ENCODE data around the gene DIS3L2. TPM values are rescaled to one million over a fixed set of nuclear protein-coding genes. Genes with fewer than 3 reads are reported as not detected.

Gene DIS3L2
- total RNA-seq, 1 experiment from 2014 or later, result 28.5 TPM

- no peak for DNase-seq (ENCODE audit: low spot score)
- H3K4me1 Mint-ChIP-seq, result no peaks in the 10 kb centered on the region
- peaks cover 3% of the 10 kb centered on the region; the same call in 1 of the 2 replicates for H3K27me3 Mint-ChIP-seq (ENCODE audit: low read depth)
- H3K36me3 Mint-ChIP-seq, result no peaks in the 10 kb centered on the region
- ChIA-PET CTCF (interaction anchor here (1.3 to 2.0 kb wide), 4 partner anchors 9 to 34 kb away, joined by 4 to 27 read pairs (median 9); partner anchors contain the start of gene NPPC), POLR2A (no interaction called here)
- no peaks in the 10 kb centered on the region for H3K9me3 Mint-ChIP-seq
- no peak overlapping the region for H3K27ac Mint-ChIP-seq
- TF ChIP-seq SOX15 (CRISPR knock-in tag; IDR thresholded peaks at IDR 0.05), result no peak
- TF ChIP-seq MLX (CRISPR knock-in tag; IDR thresholded peaks at IDR 0.05), result no peak
- no peak for TF ChIP-seq SP1 (CRISPR knock-in tag; conservative IDR thresholded peaks at IDR 0.05)
- no peak for TF ChIP-seq CTCF (IDR thresholded peaks at IDR 0.05)
- TF ChIP-seq OVOL2 (CRISPR knock-in tag; IDR thresholded peaks at IDR 0.05; ENCODE audit: borderline replicate concordance), result no peak
- no peak for TF ChIP-seq ZNF121 (CRISPR knock-in tag; IDR thresholded peaks at IDR 0.05)
- TF ChIP-seq ZBTB43 (CRISPR knock-in tag; IDR thresholded peaks at IDR 0.05), result no peak
- TF ChIP-seq ZNF317 (CRISPR knock-in tag; IDR thresholded peaks at IDR 0.05; ENCODE audit: borderline replicate concordance, low read depth), result no peak
- no peak for TF ChIP-seq PREB (CRISPR knock-in tag; IDR thresholded peaks at IDR 0.05; ENCODE audit: borderline replicate concordance)
- no peak for TF ChIP-seq PRRX2 (CRISPR knock-in tag; IDR thresholded peaks at IDR 0.05)
- ATAC-seq, result no peak
- no peak overlapping the region for H3K4me3 Mint-ChIP-seq
Observed at GRCh38 chr2:231934441-231935206, 26.9 kb upstream of the DIS3L2 start.

GRCh38 chr2:231935207-231935524 lies 26.3 kb upstream of the DIS3L2 start:
- Mint-ChIP-seq H3K9me3 (no peaks in the 10 kb centered on the region), H3K27me3 (ENCODE audit: low read depth) (no peaks in the 10 kb centered on the region), H3K36me3 (no peaks in the 10 kb centered on the region), H3K4me1 (no peaks in the 10 kb centered on the region), H3K4me3 (no peak overlapping the region), H3K27ac (no peak overlapping the region)
- ChIA-PET CTCF (interaction anchor here (1.3 to 2.0 kb wide), 3 partner anchors 9 to 34 kb away, joined by 5 to 27 read pairs (median 13); partner anchors contain the start of gene NPPC), POLR2A (no interaction called here)
- no peak for TF ChIP-seq JUN (CRISPR knock-in tag; IDR thresholded peaks at IDR 0.05)
- TF ChIP-seq USF2 (CRISPR knock-in tag; IDR thresholded peaks at IDR 0.05), result no peak
- TF ChIP-seq CREB1 (CRISPR knock-in tag; IDR thresholded peaks at IDR 0.05), result no peak
- DNase-seq (ENCODE audit: low spot score) (no peak), ATAC-seq (no peak)

- ATAC-seq, result no peak
- CTCF ChIA-PET, result interaction anchor here (1.3 to 2.0 kb wide), 3 partner anchors 10 to 35 kb away, joined by 5 to 27 read pairs (median 13); partner anchors contain the start of gene NPPC
Observed at GRCh38 chr2:231935815-231936214, 25.7 kb upstream of the DIS3L2 start.

More at GRCh38 chr2:231935815-231936214, 25.7 kb upstream of the DIS3L2 start:
- POLR2A ChIA-PET, result no interaction called here
- Mint-ChIP-seq H3K9me3 (no peaks in the 10 kb centered on the region), H3K4me3 (no peak overlapping the region), H3K36me3 (no peaks in the 10 kb centered on the region), H3K27me3 (ENCODE audit: low read depth) (no peaks in the 10 kb centered on the region), H3K27ac (no peak overlapping the region), H3K4me1 (no peaks in the 10 kb centered on the region)
- no peak for TF ChIP-seq STAT6 (CRISPR knock-in tag; conservative IDR thresholded peaks at IDR 0.05; ENCODE audit: low read depth)
- TF ChIP-seq RELA (CRISPR knock-in tag; IDR thresholded peaks at IDR 0.05; ENCODE audit: borderline replicate concordance), result no peak
- TF ChIP-seq HMGXB4 (CRISPR knock-in tag; IDR thresholded peaks at IDR 0.05), result no peak
- DNase-seq (ENCODE audit: low spot score), result no peak

Measured in WTC11 (cell line).